GM21447 (cell line): Measurements from ENCODE around the gene RAD23B.
A peak's percentile ranks its signal among the peaks of the same experiment; 100 is the strongest.
"Not testable (repeated sequence)": the region's sequence is repeated elsewhere in the genome, so short reads cannot be mapped to it uniquely, and the experiment has no call there.

Source experiments
- ATAC-seq: cut with Tn5 transposase; IDR thresholded peaks from one replicate; pipeline ENCODE4 v1.9.1; 2021; ENCODE audit not compliant: unreplicated experiment

Gene RAD23B

DNA sequence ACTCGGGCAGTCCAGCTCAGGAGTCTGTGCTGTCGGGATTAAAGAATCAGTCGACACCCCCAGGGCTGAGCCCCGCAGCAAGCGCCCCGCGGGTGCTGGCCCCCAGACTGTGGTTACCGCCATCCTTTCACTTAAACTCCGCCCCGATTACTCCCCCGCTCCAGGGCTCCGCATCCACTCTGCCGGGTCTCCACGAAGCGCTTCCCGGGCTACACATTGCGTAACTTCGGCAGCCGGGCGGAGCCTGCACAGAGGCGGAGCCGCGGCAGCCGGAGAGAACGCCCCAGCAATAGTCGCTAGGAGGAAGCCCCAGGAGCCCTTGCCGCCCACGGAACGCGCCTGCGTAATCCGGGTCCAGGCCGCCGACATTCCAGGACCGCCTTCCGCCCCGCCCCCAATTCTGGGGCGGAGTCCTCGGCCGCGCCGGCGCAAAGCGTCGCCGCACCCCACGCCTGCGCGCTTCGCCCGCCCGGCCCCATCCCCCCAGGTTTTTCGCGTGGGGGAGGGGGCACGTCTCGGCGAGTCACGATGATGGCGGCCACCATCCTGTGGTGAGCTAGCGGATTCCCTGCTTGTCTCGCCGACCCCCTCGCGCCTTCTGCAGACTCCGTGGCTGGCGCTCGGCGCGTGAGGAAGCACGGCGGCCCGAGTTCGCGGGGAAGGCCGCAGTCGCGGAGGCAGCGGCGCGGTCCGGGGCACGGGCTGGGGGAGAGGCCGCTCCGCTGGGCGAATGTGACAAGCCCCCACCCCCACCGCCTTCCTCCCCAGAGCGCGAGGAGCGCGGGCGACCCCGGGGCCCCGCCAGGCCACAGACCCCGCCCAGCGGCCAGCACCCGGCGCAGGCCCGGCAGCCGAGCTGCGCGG is at the start of gene RAD23B:
RAD23B (plus strand) TSS at position 521 of the 864 bp plus-strand sequence. CDS start 351 bp downstream, outside the sequence.
- peak; percentile 80 for ATAC-seq

DNA sequence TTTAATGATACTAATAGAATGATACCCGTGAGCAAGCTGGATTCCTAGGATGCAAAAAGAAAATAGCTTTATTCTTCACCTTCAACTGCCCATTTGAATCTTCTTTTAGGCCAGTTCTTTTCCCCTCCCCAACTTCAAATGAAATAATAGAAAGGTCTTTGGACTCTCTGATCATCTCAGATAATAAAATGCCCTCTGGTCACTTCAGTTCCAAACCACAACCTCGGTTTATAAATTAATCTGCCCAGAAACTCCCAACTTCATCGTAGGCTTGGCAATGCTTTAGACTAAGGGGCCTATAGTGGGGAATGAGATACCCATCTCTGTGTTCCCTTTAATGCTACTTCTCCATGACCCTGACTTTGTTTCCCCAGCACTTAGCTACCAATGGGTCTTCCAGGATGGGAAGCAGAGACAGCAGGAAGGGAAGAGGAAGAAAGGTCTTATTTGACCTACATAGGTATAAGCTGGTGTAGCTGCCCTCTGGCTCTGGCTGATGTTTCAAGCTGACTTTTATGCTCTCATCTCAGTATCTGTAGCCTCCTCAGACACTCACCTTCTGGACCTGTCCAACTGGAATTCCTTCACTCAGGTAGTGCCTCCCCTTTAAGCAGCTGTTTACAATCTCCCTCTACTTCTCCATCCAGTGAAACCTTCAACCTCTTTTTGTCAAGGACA is 47.2 kb upstream of the RAD23B start:
- ATAC-seq, result no peak

DNA sequence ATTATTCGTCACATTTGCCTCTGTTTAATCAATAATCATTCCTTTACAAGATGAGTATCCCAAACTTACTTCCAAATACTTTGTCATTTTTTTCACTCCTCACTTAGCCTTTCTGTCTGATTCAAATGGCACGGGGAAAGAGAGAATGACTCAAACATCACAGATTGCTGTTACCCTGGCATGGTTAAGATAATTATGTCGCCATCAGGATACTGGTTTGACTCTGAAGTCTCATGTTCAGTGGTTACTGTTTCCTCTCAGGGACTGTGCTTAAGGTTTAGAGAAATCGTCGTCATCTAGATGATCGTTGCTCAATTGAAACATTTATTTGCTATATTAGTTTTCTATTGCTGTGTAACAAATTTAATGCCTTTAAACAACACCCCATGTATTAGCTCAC is 45.2 kb upstream of the RAD23B start:
- no peak for ATAC-seq

DNA sequence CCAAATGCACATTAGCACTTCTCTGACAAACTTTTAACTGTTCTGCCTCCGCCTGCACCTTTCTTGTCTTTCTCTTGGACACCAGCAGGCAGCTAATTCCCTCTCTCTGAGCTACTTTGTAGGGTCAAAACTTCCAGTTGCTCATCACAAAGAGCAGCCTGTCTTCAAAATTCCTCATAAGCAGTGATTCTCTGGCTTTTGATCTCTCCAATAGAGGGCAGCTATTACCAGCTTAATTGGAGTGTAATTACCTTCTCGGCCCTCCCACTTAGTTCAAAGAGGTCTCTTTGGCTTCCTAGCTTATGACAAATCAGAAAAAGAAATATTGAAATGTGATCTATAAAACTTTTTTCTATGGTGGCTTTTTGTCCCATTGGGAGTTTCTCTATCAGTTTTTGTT is 43.6 kb upstream of the RAD23B start:
- ATAC-seq, result no peak

DNA sequence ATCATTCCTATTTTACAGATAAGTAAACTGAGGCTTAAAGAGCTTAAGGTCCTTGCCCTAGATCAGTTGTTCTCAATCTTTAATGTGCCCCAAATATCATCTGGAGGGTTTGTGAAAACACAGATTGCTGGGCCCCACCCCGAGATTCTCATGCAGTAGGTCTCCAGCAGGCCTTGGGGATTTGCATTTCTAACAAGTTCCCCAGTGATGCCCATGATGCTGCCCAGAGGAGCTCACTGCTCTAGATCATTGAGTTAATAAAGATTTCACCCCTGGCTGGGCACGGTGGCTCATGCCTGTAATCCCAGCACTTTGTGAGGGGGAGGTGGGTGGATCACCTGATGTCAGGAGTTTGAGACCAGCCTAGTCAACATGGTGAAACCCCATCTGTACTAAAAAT is 42.8 kb upstream of the RAD23B start:
- no peak for ATAC-seq

DNA sequence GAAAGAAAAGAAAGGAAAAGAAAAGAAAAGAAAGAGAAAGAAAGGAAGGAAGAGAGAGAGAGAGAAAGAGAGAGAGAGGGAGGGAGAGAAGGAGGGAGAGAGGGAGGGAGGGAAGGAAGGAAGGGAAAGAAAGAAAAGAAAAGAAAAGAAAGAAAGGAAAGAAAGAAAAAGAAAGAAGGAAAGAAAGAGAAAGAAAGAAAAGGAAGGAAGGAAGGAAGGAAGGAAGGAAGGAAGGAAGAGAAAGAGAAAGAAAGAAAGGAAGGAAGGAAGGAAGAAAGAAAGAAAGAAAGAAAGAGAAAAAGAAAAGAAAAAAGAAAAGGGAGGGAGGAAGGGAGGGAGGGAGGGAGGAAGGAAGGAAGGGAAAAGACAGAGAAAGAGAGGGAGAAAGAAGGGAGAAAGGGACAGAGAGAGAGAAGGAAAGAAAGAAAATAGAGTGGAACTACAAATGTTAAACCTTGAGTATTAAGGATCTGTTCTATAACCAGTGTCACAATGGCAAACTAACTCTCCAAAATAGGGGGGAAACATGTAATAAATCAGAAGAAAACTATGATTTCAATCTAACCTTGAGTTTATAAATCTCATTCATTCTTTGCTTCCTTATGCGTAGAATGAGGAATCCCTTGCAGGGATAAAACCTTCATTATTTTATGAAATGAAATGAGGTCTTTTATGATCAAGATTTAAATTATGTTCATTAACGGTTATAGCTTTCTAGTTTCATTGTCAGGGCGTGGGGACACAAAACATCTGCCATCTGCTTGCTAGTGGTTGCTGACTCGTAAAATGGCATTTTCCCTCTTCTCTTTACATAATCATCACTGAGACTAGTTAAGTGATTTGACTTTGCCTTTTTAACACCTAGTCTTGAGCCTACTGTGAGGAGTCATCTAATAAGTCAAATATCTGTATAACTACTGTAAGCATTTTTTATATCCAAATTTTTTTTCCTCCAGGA is 40.7 kb upstream of the RAD23B start:
- no peak for ATAC-seq

DNA sequence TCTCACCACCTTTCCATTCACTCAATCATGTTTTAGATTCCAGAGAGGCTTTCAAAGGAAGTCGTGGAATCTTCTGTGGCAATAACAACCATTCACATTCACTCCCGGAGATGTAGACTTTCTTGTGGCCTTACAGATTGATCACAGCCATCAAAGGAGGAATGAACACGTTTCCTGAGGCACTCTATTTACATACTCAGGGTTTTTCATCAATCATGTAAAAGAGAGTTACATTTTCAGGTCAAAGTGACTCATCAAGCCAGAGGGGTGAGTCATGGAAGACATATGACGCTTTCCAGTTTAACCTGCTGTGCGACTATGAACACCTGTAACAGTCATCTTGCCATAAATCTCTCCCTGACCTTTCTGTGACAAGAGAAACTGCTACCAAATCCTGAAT is 39.3 kb upstream of the RAD23B start:
- ATAC-seq, result peak; percentile 73

DNA sequence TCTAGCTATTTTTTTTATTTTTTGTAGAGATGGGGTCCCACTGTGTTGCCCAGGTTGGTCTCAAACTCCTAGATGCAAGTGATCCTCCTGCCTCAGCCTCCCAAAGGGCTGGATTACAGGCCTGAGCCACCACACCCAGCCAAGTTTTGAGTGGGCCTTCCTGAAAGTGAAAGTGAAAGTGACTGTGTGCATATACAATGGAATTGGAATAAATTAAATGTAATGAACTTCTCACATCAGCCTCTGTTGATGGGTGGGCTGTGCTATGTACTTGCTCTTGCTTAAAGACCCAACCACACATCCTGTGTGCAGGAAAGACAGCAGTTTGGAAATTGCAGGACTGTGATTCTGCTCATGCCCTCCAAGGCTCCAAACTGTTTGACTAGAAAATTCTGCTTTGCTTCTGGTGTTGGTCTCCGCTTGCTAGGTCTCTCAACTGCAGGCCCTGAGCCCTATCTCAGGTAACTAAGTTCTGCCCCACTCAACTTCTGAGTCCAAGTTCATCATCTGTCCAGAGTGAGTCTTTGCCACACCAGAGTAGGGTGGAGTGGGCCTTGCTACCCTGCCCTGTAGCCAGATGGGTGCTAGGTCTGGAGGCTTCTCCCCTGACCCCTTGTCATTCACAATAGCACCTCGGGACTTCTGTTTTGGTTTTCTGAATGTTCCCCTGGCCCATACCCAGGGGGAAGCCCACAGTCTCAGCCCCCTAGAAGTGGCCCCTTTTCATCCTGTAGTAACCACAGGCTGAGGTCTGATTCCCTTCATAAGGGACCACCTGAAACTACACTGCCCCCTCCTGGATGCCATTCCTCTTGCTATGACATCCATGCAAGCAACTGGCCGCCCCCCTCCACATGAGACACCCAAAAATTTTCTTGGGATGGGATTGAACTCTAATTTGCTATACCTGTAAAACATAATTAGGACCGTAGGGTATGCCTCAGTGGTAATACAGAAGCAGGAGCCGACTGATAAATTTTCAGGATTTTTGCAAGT is 36.5 kb upstream of the RAD23B start:
- no peak for ATAC-seq

DNA sequence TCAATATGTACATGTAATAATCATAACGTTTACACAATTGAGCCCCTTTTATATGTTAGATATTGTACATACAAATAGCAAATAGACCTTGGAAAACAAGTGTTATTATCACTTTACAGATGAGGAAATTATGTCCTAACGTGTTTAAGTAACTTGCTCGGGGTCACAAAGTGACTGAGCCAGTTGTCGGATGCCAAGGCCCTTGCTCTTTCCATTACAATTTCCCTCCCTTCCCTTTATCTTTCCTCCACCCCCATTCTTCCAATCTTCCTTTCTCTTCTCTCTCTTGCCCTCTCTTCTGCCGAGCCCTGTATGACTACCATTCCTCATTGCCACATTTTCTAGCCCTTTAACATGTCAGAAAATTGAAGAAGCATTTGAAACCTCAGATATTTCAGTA is 34.4 kb upstream of the RAD23B start:
- ATAC-seq, result no peak

DNA sequence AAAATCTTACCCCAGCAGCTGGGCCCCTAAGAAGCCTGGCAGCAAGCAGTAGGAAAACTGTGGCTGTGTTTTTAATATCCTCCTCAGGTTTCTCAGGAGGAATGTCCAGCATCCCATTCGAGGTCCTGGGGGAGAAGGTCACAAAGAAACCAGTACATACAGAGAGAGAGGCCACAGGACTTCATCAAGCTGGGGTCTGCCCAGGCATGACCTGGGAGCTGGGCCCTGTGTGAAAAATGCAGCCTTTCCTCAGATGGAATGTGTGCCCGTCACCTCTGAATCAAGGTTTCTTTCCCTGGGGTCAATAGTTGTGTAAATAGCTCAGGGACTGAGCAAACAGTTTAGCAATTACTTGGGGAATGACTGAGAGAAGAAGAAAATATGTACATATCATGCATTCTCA is 33.9 kb upstream of the RAD23B start:
- ATAC-seq, result no peak

DNA sequence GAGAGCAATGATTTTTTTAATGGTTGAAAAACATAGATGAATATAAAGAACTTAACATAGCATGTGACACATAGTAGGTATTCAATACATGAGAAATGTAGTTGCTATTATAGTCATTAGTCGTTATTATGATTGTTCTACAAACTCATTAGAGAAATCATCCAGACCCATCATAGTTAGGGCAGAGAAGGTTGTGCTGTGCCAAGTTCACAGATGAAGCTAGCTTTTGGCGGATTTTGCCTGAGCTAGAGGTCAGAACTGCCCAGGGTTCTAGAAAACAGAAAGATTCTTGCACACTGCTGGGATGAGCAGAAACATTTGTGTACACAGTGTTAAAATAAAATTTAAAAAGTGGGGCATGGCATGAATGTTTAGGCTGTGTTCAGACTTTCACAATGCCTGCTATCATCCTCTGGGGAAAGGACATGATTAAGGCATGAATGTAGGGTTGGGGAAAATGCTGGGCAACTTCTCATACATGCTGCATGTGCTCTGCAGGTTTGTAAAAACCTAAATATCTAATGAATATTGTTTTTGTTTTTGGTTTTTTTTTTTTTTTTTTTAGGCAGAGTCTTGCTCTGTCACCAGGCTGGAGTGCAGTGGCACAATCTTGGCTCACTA is 33.3 kb upstream of the RAD23B start:
- ATAC-seq, result no peak

DNA sequence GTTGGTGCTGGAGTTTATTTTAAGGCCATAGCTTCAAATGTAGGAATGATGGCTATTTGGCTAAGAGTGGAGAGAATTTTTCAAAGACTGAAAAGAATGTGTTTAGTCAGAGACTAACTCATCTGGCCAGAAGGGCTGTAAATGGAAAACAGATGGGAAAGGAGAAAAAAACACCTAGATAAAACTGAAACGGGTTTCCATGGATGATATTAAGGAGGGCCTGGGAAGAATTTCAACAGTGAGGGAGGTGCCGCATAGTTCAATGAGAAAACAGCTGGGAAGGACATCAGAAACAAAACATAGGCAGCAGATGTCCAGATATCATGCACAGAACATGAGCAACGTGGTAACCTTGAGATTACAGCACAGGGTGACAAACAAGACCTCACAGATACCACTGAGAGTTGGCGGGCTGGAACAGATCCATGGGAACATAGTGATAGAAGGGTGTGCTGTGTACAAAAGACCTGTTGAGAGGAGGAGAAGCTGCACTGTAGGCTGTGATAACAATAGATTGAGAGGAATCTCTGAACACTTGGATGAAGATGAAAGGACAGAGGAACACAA is 31.2 kb upstream of the RAD23B start:
- no peak for ATAC-seq

DNA sequence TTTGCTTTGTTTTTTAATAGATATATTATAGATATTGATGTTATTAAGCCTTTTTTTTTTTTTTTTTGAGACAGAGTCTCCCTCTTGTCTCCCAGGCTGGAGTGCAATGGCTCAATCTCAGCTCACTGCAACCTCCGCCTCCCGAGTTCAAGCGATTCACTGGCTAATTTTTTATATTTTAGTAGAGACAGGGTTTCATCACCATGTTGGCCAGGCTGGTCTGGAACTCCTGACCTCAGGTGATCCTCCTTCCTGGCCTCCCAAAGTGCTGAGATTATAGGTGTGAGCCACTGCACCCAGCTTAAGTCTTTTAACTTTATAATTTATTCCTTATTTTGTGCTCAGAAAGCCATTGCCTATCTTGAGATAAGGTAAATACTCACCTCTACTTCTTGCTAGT is 24.2 kb upstream of the RAD23B start:
- no peak for ATAC-seq

DNA sequence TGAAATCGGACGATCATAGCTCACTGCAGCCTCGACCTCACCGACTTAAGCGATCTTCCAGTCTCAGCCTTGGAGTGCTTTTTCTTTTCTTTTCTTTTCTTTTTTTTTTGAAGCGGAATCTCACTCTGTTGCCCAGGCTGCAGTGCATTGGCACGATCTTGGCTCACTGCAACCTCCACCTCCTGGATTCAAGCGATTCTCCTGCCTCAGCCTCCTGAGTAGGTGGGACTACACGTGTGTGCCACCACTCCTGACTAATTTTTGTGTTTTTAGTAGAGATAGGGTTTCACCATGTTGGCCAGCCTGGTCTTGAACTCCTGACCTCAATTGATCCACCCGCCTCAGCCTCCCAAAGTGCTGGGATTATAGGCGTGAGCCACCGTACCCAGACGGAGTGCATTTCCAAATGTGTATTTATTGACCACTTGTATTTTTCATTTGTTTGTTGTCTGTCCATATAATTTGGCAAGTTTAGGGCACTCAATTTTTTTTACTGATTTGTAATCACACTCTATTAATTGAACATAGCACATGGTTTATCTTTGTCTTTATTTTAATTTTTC is 23.2 kb upstream of the RAD23B start:
- ATAC-seq, result not testable (repeated sequence)

DNA sequence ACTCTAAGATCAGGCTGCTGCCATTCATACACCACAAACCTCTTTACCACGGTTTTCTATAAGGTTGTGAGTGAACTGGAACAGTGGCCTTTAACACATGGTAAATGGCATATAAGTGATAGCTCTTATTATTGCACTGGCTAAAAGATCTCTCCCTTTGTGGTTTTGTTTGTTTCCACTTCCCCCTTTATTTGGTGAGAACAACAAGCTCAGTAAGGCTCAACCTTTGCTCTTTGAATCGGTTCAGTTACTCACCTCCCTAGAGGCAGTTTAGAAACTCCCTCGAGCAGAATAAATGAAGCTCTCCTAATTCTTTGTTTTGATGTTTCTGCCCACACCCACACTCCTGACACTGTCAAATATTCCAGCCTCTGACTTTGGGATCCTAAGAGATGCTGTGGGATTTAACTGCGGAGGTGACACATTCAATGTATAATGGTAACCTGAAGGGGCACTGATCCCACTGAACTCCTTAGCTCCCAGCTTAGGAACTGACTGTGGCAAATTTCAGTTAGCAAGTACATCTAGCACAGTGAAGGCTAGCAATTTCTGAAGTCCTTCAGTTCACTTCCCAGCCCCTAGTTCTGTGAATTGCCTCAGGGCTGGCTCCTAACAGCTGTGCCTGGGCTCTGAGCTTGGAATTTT is 22.5 kb upstream of the RAD23B start:
- peak; percentile 100 for ATAC-seq

DNA sequence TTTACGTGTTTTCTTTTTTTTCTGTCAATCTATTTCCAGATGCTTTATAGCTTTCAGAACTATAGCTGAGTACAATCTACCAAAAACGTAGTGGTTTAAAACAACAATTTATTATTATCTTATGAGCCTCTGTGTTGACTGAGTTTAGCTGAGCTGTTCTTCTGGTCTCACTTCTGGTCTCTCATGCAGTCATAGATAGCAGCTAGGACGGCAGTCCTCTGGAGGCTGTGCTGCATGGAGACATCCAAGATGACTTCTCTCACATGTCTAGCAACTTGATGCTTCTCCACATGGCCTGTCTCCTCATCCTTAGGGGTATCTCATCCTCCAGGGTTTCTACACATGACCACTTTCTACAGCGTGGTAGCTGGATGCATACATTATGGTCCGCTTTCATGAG is 22.0 kb upstream of the RAD23B start:
- no peak for ATAC-seq

DNA sequence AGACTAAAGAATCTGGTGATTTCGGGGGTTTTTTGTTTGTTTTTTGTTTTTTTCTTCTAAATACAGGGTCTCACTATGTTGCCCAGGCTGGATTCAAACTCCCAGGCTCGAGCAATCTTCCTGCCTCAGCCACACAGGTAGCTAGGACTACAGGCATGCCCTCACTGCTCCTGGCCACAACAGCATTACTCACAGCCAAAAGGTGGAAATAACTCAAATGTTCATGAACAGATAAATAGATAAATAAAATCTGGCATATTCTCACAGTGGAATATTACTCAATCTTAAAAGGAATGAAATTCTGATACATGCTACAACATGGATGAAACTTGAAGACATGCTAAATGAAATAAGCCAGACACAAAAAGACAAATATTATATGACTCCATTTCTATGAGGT is 19.8 kb upstream of the RAD23B start:
- ATAC-seq, result no peak

DNA sequence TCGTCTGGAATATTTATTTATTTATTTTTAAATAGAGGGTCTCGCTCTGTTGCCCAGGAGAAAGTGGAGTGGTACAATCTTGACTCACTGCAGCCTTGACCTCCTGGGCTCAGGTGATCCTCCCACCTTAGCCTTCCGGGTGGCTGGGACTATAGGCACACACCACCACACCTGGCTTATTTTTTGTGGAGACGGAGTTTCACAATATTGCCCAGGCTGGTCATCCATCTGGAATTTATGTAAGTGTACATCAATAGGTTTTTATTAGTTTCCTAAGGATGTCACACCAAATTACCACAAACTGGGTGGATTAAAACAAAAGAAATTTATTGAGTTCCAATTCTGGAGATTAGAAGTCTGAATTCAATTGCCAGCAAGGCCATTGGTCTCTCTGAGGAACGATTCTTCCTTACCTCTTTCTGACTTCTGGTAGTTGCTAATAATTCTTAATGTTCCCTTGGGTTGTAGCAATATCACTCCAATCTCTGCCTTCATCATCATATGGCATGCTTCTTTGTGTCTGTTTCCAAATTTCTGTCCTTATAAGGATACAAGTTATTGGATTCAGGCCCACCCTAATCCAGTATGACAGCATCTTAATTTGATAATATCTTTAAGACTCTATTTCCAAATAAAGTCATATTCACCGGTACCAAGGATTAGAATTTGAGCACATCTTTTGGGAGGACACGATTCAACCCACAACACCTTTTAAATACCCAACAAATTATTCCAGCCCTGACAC is 16.3 kb upstream of the RAD23B start:
- no peak for ATAC-seq
